ENCODE data around the gene DAAM1.

DAAM1 gene

DNA sequence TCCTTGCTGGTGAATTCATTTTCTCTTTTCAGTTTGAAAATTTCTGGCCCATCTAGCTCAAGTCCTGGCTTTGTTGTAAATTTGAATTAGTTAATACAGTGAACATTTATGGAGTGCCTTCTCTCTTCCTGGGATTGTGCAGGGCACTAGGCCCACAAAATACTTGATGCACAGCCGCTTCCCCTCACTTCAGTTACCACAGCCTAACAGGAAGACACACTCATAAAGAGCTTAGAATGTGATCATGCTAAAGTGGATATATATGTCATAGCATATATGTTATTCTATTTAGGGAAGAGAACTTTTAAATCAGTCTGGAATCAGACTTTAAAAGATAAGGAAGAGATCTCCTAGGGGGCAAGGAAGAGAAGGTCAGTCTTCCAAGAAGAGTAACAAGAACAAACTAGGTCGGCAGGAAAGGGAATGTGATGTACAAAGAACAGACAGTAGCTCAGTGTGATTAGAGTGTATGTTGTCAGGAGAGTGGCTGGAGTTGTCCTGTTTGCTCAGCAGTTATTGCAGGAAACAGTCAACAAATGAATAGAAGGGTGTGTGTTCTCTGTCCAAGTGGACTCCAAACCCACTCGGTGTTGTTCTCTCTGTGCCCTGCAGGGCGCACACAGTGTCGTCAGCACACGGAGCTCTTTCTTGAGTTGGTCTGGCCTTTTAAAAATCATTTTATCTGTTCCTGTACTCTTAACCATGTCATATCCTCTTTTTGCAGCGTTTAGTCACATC is 74.4 kb downstream of the DAAM1 start:
- DNase-seq = no peak

DNA sequence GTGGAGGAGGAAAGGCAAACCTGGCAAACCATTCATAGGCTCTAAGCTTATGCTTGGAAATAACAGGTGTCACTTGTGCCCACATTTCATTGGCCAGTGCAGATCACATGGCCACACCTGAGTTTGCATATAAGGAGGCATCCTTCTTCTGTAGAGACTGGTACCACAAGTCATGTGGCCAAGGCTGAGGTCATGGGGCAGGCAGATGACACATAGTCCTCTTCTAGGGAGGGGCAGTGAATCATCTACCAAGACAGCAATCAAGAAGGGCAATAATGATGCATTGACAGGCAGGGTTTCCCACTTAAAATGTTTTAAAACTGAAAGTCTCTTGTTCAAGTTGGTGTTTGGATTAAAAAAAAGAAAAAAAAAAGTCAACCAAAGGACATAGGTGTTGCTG is 77.3 kb downstream of the DAAM1 start:
- DNase-seq = no peak

DNA sequence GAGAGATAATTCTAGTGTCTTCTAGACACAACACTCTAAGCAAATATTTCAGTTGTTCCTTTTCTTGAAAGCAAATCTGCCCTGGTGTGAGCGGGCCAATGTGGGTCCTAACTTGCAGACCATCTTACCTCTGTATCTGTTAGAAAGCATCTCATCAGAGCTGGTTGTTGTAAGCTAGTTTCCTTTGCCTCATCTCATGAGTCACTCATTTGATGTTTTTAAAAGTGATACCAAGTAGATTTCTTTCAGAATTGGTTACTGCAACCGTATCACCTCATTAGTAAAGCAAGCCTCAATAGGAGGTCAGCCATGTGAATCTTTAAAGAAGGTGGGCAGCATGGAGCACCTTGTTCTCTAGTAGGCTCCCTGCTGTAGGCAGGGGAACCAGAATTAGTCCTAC is 78.6 kb downstream of the DAAM1 start:
- DNase-seq = no peak

DNA sequence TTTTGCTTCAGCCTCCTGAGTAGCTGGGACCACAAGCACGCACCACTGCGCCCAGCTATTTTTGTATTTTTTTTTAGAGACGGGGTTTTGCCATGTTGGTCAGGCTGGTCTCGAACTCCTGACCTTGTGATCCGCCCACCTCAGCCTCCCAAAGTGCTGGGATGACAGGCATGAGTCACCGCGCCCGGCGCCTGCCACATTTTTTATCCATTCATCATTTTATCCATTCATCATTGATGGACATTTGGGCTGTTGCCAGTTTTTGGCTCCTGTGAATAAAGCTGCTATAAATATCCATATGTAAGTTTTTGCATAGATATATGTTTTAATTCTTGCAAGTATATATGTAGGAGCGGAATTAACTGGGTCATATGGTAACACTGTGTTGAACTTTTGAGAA is 79.5 kb downstream of the DAAM1 start:
- no peak for DNase-seq

DNA sequence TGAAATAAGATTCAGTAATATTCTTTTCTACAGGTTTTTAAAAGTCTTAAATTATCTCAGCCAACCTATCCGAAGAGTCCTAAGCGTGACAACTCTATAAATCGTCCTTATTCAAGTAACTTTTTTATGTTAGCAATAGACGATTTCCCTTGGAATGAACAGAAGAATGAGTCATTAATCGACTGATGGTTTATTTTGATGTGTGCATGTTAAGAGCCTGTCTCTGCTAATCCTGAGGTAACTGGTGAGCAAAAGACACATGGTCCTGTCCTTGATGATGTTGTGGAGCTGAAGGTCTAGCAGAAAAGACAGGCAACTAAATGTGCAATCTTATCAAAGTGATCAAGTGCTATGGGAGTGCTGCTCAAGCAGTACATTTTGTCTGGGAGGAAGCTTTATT is 80.4 kb downstream of the DAAM1 start:
- DNase-seq = no peak

DNA sequence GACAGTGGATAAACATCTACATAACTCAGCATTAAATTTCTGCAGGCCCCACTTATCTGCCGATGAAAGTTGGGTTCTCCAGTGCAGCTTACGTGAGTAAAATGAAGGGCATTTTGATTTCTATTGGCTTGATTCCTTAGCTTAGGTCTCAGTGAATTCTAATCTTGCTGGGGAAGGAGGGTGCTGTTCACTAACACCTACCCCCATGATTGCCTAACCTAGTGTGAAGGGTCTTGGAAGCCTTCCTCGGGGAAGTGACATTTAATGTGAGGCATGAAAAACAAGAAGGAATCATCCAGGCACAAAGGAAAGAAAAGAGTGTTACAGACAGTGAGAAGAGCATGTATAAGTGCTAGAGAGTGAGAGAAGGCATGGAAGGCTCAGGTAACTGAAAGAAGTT is 81.0 kb downstream of the DAAM1 start:
- DNase-seq = no peak

DNA sequence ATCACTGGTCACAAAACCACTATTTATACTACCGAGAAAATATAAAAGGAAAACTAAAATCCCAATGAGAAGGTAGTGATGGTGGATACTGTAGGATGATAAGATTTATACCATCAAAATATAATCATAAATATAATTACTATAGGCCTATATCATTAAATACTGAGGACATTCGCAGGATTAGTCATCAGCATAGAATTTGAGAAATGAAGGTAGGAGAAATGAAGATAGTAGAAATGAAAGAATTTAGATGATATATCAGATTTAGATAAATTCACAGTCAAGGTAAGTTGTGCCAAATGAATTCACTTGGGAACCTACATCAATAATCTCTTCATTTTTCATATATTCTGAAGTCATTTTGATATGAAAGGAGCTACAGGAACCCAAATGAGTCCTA is 82.8 kb downstream of the DAAM1 start:
- no peak for DNase-seq

DNA sequence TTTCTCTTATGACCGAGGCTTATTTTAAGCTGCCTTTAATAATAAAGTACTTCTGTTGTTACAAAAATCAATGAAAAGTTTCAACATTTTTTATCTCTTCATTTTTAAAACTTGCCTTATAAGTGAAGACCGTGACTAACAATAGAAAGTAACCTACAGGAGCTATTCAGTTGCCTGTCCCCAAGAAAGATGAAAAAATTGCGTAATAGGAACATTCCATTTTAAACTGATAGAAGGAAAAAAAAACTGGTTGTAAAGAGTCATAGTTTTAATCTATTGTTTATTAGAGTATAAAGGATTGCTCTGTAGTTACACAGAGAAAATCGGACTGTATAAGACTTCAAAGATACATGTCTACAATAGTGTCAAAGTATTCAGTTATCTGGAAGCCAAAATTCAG is 83.3 kb downstream of the DAAM1 start:
- DNase-seq = no peak

DNA sequence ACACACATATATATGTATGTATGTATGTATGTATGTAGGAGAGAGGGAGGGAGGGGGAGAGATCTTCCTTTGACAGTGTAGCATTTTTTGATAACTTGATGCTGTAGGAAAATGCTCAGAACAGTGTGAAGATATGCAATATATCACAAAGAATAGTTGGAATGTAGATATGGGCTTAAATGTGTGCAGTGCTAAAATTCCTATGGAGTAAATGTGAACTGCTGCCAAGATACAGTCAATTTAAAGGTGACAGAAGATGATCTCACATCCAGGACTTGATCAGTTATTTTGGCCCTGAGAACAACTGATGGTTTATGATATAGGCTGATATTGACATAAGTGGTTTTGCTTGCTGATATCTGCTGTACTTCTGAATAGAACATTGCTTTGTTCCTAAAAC is 84.2 kb downstream of the DAAM1 start:
- no peak for DNase-seq

DNA sequence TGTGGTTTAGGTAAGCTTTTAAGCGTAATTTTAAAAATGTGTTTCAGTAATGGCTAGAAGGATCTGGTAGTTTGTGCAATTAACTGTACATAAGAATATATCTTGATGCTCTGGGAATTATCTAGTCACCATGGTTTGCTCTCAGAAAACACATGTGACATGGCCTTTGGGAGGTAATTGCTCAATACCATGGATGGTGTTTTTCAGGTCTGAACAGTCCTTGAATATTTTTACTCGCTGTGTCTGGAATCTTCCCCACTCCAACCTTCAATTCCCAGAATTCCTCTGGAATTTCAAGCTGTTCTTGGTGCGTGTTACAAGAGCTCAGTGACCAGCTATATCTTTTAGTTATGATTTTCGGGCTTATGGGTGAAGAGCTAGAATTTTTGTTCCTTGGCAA is 85.3 kb downstream of the DAAM1 start:
- no peak for DNase-seq

DNA sequence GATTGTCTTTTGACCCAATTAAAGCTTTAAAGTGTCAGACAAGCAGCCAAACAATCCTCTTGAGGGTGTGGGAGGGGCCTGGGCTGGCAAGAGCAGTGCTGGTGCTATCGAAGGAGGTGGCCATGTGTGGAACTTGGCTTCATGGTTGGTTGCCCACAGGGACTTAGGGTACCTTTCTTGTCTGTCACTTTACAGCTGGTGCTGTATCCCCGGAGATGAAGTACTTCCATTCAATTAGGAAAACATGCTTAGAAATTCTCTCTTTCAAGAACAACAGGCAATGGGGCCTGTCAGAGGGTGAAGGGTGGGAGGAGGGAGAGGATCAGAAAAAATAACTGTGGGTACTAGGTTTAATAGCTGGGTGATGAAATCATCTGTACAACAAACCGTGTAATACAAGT is 86.5 kb downstream of the DAAM1 start:
- DNase-seq = no peak

DNA sequence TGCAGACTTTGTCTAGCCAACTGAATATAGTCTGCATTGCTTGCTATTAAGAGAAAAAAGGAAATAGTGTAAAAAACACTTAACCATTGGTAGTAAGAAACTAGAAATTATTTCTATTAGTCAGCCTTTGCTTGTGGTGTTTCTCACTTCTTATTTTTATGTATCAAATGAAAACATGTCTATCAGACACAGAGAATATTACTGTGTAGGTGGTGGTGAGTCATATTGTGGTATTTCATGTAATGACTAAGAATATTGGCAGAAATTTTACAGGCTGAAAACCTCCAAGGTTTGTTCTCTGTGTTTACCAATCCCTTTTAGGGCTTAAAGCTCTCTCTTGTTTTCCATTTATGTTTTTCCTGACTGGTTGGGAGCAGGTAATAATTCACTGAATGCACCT is 87.2 kb downstream of the DAAM1 start:
- no peak for DNase-seq

DNA sequence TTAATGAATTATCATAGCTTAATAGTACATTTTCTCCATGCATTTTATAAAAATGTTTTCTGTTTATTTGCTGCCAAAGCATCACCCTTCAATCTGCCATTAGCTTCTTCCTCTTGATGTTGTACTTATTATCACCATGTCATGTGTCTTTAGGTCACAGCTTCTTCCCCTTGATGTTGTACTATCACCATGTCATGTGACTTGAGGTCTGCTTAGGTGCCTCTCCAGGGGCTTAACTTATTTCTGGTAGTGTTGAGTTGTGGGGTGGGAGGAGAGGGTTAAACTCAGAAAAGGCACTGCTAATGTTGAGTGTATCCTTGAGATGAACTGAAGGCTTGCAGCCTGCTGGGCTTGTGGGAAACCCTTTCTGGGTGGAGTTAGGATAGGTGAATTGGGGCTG is 87.8 kb downstream of the DAAM1 start:
- no peak for DNase-seq

DNA sequence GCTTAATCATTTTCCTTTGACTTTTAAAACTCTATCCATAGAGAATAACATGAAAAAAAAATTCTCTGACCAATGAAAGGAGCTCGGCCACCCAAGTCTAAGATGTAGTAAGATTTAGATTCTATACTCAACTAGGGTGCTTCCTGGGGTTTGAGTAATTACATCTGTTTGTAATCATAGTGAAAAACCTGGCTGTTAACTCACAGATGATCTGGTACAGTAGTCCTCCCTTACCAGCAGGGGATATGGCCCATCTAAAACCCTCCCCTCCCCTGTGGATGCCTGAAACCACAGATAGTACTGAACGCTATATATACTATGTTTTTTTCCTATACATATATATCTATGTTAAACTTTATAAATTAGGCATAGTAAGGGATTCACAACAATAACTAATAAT is 89.2 kb downstream of the DAAM1 start:
- no peak for DNase-seq

DNA sequence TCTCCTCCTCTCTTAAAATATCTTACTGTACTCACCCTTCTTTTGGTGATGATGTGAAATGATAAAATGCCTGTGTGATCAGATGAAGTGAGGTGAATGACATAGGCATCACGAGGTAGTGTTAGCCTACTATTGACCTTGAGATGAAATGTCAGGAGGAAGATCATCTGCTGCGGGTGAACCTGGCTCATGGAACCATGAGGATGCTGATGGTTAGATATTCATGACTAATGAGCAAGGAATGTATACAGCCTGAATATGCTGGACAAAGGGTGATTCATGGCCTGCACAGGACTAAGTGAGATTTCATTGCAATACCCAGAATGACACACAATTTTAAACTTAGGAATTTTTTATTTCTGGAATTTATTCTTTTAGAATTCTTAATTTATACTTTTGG is 89.6 kb downstream of the DAAM1 start:
- DNase-seq = no peak

DNA sequence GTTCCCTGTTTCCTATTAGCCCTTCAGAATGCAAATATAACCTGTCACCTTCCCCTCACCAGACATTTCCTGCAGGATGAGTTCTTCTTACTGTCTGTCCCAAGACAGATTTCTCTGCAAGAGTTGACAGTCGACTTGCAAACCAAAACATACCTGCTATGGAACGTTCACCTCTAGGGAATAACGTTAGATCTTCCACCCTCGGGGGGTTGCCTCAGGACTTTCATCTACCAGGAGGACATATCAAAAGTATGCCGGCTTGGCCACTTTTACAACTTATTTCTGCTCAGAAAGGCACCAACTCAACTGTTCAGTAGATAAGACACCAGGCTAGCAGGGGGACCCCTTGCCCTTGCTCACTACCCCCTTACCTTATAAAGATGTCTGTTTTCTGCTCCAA is 92.5 kb downstream of the DAAM1 start:
- no peak for DNase-seq

DNA sequence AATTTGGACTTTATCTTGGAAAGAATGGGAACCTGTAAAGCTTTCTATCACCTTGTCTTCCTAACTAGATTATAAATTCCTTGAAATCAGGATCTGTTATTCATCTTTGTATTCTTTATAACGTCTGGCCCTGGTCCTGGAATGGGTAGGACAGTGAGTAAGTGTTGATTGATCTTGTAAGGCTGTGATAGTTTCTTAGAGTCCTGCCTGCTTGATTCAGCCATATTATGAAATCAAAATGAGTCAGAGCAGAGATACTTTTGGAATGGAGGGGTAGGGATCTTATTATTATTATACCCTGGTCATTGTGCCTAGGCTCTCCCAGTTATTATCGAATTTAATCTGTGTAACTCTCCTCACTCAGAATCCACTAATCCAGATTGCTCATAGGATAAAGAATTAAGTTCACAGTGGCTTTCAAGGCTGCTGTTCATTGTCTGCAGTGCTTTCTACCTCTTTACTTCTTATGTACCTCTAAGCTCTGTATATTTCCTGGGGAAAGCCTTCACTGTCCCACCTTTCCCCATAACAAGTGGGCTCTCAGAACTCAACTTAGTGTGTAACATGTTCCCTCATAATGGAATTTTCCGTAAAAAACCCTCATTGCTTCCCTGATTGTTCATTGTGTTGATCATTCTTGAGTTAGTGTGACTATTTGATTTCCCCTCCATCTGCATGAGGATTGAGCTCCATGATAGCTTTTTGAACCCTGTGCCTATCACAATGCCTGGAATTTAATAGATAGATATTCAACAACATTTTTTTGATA is 93.3 kb downstream of the DAAM1 start:
- no peak for DNase-seq

DNA sequence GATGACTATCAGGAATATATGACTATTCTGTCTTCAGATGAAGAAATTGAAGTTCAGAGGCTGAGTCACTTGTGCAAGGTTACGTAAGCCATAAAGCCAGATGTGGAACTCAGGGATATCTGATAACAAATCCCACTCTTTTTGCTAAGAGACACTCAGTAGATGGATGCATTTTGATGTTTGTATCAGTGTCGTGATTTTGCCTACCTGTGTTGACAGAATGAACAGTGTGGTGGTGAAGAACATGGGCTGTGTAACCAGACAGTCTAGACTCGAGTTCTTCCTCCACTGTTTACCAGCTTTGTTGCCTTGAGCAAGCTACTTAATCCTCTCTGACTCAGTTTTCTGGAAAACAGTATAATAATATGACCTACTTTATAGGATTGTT is 93.9 kb downstream of the DAAM1 start:
- DNase-seq = no peak

DNA sequence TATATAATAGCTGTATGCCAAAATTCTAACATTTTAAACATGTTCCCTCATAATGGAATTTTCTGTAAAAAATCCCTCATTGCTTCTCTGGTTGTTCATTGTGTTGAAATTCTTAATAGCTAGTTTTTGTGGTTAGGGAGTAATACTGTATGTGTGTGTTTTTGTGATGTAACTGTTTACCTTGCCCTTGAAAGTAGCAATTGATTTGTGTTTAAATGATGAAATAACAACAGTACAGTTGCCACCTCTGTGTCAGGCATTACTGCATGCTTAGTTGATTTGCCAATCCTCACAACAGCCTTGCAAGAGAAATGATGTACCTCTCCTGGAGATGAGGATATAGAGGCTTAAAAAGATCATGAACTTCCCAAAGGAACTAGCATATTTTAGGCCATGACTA is 94.9 kb downstream of the DAAM1 start:
- DNase-seq = no peak

DNA sequence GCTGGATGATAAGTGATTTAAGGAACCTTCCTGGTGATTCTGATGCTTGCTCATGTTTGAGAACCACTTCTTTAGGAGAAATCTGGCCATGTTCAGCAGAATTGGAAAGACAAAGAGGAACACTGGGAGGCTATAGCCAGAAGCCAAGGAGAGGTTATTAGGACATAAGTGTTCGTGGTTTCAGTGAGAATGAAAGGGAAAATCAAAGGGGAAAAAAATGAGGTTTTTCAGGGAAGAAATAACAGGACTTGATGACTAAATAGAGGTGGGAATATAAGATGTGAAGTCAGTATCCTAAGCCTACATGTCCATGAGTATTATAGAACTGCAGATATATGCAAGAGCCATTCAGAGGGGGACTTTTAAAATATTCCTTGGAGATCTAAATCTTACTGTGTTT is 95.6 kb downstream of the DAAM1 start:
- DNase-seq = no peak

DNA sequence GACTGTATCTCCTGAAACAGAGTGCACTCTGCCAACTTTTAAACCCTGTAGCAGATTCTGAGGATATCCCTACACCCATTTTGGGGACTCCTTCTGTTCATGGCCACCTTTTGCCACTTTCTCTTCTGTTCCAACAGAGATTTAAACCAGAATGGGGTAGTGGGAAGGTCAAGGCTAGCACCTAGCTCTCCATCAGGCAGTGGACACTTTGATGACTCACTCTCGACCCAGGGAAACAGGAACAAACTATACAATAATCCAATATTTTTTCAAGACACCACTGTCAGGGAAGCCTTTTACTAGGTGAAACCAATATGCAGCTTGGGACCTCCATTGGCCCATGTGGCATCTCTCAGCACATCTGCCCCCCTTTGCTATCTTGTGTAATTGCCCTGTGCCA is 103.6 kb downstream of the DAAM1 start:
- DNase-seq = no peak

DNA sequence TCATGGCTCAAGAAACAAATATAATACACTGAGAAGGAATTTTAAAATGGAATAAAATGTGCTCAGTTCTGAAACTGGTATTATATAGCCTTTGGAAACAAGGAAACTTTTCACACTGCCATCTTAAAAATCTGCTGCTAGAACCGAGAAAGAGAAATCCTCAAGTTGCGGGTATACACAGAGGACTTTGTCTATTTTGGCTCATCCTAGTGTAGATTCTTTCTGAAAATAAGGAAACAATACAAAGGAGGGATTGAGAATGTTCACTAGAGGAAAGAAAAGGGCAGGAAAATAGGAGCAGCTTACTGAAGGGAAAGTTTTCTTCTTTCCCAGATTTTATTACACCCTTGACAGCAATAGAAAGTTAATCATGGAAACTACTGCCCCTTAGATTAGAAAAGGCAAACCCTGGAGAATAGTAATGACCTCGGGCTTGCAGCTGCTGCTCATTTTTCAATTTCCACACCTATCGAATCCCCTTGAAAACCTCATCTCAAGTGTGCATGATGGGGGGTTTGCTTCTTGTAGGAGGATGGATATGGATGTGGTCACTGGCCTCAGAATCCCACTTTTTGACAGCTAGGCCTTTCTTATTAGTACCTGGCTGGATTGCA is 104.6 kb downstream of the DAAM1 start:
- no peak for DNase-seq

DNA sequence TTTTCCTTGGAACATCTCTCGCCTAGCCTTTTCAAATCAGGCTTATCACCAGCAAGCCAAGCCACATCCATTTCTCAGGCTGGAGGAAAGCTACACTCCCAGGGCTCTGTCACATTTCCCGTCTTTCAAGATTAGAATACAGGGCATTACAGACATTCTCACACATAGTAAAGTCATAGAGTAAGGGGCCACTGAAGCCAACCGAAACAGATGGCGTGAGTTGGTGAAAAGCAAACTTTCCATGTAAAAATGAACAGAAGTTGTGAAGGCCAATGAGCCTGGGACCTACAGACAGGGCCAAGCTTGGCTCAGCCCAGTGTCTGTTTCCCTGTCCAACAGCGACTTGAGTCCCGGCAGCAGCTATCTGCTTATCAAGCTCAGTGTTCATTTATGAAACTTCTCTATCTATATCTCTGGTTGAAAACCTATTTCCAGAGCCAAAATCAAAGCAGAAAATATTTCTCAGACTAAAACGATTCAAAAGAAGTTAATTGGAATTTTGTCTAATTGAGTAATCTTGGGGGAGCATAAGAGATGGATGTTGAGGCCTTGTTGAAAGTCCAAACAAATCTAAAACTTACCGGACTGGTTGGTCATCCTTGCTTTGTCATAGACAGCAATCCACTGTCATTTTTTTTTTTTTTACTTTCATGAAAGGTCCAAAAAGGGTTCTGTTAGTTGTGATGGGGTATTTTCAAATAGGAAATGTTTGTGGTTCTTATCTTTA is 105.6 kb downstream of the DAAM1 start:
- DNase-seq = no peak

DNA sequence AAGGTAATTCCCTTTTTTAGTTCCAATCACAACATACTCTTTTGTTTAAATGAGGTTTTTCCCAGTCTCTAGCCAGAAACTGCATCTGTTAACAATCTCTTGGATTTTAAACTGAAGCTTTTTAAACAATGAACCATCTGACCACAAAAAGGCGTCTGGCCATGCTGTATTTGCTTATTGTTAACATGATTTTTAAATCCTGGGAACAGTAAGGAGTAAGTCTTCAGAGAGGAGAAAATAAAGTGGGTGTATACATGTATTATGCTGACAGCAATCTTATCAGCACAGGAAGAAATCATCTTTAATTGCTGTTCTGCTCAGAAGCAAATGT is 106.2 kb downstream of the DAAM1 start:
- DNase-seq = no peak

Data from activated CD4-positive, alpha-beta T cell treated with anti-CD3 and anti-CD28 coated beads, Interleukin-2, amount 50 U/mL, for 1 hour (primary cell).